ENCODE measurements around the gene PARP6.

The PARP6 gene

DNA sequence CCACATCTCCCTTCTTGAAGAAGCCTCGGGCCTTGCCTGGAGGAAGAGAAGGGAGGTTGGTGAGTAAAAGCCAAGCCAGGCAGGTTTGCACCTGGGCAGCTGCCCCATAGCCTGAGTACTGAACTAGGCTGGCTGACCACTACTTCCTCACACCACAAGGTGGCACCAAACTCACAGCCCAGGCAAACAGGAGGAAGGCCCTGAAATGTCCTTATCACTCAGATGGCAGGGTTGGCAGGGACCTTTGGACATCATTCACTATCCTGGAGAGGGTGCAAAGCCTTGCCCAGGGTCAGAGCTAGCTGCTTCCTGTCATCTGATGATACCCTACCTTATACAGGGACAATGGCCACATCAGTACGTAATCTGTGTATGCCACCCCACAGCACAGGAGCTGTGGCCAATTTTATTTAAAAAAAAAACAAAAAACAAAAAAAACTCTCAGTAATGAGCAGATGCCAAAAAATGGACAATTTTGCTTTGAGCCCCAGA lies 72.6 kb downstream of the PARP6 start:
- peak; percentile 71 for DNase-seq (ENCODE audit: low read depth)

GRCh38 chr15:72199205-72199515 lies 73.2 kb downstream of the PARP6 start:
- DNase-seq (ENCODE audit: low read depth), result no peak

DNA sequence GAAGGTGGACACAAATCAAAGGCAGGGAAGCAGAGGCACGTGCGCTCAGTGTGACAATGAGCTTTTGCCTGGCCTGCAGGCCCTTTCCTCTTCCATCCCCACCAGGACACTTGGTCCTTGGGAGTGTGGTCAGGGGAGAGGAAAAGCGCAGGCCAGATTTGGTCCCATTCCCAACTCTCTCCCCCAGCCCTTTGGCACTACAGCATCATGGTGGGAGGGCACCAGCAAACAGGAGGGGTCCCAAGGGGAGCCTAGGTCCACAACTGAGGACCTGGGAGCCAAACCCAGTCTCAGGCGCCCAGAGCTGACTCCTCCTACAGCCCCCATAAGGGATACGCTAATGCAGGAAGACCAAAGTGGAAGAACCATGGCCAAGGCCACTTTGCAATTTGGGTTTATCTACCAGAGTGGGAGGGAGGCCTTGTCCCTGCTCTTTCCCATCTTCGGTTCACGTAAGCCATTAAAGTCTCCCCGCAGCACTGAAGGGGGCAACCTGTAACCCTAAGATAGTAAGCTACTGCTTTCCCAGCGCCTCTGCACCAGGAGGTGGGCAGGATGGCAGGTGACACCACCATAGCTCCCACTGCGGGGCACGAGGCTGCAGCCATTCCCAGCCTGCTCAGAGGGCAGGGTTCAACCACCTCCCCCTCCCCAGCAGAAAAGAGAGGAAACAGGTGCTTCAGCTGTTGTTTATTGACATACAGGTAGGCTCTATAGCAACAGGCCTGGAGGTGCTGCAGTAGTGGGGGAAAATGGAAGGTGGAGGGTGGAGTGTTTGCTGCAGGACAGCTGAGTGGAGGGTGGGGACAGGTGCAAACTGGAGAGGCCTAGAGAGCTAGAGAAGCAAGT lies 73.8 kb downstream of the PARP6 start:
- no peak for DNase-seq (ENCODE audit: low read depth)

- DNase-seq (ENCODE audit: low read depth), result peak; percentile 24
Observed at GRCh38 chr15:72197460-72198355, 74.6 kb downstream of the PARP6 start, which contains the start of gene GRAMD2A. Gene GRAMD2A (minus strand): TSS chr15:72197787.

DNA sequence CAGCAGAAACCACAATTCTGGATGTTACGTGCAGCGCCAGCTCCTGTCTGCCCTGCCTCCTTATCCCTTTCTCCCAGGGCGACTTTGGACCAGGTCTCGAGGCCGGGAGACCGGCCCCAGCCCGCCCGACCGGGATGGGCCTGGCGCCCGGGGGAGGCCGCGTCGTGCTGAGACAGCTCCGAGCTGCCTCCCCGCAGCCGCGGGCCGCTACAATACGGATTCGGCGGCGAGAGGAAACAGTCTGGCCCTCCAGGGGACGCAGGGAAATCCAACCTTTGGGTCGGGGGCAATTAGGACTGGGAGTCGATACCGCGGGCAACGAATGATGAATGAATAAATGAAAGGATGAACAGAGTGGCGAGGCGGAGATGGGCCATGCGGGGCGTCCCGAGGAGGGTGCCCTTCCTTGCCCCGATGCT lies 75.3 kb downstream of the PARP6 start:
- no peak for DNase-seq (ENCODE audit: low read depth)

- no peak for DNase-seq (ENCODE audit: low read depth)
Observed at GRCh38 chr15:72196409-72197040, 75.8 kb downstream of the PARP6 start.

DNA sequence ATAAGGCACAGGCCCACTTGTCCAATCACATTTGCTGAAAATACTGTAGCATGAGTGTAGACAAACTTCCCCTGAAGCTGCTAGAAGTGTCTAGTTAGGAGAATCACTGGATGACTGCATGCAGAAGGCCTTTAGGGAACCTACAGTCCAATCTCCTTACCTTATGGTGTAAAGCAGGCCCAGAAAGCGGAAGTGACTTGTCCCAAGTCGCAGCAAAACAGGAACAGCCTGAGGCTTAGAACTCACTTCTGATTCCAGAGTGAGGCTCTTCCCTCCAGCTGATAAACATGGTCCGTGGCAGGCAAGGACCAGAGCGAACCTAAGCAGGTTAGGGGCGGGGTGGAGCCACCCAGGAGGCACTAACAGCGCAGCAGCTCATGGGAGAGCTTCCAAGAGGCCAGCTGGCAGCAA lies 77.2 kb downstream of the PARP6 start:
- DNase-seq (ENCODE audit: low read depth), result no peak

GRCh38 chr15:72193836-72194396 lies 78.4 kb downstream of the PARP6 start:
- DNase-seq (ENCODE audit: low read depth), result no peak

GRCh38 chr15:72192416-72192815 lies 79.9 kb downstream of the PARP6 start:
- DNase-seq (ENCODE audit: low read depth), result no peak
